RPMI8226 (cell line): Measurements from ENCODE around the gene HECTD1.
"Not testable (repeated sequence)": the region's sequence is repeated elsewhere in the genome, so short reads cannot be mapped to it uniquely, and the experiment has no call there.

Experiments used
- DNase-seq: peaks from one replicate; pipeline ENCODE4 v3.0.0-alpha.2; 2015

The HECTD1 gene

DNA sequence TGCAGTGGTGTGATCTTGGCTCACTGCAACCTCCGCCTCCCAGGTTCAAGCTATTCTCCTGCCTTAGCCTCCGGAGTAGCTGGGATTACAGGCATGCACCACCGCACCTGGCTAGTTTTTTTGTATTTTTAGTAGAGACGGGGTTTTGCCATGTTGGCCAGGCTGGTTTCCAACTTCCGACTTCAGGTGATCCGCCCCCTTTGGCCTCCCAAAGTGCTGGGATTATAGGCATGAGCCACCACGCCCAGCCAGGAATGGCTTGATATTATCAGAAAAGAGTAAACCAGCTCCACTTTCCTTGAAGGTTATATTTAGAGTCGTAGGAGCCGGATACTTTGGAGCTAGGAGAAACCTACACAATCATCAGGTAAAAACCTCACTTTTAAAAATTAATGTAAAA is 121.1 kb downstream of the HECTD1 start:
- DNase-seq = not testable (repeated sequence)

DNA sequence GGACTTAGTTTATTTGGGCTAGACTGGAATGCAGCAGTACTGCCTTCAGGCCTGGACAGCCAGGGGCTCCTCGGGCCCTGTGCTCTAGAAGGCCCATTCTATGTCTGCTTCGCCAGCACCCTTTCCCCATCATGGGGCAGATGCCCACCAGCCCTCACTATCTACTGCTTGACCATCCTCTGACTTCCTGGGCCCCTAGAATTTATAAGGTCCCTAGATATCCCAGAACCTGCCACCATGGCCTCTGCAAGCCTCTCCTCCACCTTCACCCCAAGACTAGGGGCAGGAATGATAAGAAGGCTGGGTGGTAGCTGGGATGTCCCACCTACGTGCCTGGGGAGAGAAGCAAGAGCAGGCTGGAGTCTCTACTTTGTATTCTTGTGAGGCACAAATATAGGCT is 122.6 kb downstream of the HECTD1 start:
- no peak for DNase-seq

DNA sequence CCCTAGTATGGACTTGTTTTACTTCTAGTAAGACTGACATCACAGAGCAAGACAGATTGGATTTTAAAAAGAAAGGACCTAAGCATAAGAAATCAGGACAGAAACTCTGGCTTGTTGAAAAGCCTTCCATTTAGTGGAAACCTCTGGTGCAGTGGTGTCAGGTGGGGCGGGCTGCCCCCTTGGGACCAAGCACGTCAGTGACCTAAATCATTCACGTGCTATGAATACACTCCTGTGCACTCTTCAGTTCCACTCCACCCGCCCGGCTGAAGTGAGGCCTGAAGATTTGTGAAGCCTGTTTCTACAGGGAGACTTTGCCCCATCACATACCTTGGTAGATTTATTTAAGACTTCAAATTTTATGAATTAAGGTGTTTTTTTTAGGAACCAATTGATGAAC is 123.2 kb downstream of the HECTD1 start:
- DNase-seq = no peak

DNA sequence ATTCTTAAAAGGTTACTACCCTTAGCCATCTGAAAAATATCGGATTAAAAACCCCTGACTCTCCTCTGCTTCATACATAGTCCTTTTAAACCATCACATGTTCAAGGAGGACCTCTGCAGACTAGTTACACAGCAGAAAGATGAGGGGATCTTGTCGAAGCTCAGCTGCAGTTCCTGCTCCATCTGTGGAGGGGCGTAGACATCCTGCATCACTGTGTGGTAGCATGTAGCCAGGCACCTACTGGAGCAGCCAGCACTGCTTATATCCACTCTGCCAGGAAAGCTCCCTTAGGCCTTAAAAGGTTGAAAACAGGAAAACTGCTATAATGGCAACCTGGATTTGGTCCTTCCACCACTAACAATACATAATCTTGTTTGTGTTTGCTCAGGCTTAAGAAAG is 123.8 kb downstream of the HECTD1 start:
- no peak for DNase-seq

DNA sequence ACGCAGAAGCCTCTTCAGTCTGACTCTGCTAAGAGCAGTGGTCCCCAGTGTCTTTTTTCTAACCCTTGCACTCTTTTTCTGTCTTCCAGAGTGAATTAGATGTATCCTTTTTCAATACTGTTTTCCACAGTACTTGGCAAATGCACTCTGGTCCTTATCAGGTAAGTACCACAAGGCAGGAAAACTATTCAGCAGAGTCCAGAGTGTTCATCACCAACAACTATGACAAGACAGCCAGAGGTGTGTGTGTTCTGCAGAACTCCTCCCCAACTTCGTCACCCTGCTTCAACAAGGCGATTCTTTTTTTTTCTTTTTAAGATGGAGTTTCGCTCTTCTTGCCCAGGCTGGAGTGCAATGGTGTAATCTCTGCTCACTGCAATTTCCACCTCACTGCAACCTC is 127.1 kb downstream of the HECTD1 start:
- DNase-seq = no peak

DNA sequence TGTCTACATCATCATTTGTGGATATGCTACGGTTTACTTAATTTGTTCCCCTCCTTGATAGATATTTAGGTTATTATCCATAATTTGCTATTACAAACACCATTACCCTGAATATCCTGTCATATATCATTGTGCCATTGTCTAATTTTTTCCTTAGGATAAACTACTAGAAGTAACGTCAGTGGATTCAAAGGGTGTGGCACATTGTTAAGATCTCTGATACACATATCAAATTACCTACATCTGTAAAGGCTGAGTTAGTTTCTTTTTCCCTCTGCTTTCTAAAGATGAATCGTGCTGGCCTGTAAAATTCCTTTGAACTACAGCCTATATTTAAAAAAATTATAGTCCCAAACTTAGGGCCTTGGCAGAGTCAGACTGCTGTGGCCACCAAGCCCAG is 127.5 kb downstream of the HECTD1 start:
- no peak for DNase-seq

DNA sequence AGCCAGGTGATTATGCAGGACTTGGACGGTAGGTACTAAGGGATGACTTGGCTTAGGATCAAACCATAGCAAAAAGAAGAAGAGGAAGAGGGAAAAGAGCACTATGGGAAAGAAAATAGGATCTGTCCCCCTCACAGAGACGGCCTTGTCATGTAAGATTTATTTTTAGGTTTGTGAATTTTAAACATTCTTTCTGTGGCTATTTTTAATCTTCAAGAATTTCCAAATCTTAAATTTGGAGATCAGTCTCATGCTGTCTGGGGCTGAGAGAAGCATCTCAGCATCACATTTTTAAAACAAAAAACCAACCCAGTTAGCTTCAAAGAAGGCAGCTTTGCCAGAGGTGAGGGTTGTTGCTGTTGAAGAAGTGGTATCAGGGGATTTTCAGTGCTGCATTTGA is 128.8 kb downstream of the HECTD1 start:
- DNase-seq = no peak

DNA sequence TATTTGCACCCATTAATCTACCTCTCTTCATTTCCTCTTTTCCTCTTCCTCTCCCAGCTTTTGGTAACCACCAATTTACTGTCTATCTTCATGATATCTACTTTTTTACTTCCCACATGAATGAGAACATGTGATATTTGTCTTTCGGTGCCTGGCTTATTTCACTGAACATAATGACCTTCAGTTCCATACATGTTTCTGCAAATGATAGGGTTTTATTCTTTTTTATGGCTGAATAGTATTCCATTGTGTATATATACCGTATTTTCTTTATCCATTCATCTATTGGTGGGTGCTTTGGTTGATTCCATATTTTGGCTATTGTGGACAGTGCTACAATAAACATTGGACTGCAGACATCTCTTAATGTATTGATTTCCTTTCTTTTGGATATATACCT is 132.4 kb downstream of the HECTD1 start:
- DNase-seq = no peak

DNA sequence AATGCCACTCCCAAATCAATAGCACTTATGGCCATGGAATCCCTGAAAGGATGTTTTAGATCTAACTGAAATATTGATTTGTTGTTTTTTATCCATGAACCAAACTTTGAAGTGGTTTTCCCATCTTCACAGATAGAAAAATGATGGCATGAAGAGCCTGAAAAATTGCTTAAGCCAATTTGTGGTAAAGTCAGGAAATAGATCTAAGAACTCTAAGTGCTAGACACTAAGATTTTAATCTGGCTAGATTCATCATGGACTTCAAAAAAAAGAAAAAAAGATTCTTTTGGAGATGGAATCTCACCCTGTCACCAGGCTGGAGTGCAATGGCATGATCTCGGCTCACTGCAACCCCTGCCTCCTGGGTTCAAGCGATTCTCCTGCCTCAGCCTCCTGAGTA is 136.4 kb downstream of the HECTD1 start:
- no peak for DNase-seq

DNA sequence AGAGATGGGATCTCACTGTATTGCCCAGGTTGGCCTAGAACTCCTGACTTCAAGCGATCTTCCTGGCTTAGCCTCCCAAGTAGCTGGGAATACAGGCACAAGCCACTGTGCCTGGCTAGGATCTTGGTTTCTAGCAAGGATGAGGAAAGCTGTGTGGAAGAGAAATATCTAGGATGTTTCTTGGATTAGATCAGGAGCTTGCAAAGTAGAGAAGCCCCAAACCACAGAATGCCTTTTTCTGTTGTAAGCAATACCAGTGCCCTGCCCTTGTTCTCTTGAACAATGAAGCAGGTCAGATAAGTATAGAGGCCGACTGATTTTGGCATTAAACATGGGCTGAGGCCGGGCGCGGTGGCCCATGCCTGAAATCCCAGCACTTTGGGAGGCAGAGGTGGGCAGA is 137.2 kb downstream of the HECTD1 start:
- no peak for DNase-seq

DNA sequence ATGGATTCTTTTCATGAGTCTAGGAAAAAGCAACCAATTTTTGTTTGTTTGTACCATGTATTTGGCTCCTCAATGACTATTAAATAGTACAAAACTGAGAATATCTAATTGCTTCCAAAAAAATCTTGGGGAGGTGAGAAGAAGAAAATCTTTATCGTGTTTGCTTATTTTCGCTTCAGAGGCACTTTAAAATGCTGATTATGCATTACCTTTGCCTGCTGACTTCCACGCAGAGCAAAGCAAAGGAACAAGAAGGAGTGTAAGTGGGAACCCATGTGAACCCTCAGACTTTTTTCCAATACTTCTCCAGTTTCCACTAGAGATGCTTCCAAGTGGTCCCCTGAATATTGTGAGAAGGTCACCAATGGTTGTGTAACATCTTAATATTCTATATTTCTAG is 138.2 kb downstream of the HECTD1 start:
- DNase-seq = no peak

DNA sequence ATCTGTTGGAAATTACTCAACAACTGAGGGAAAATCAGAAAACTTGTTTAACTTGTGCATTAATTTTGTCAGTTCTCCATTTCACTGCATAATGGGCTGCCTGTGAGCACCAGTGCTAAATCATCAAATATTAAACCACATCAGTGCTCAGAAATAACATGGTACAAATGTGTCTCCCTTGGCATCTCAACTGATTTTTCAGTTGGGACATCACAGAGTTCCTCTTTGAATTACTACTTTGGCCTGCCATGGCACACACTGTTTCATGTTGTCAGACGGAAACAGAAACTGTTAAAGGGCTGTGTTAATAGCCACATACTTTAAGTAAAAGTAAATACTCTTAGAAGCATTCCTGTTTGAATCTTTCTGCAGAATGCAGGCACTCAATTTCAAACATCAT is 139.4 kb downstream of the HECTD1 start:
- DNase-seq = no peak

DNA sequence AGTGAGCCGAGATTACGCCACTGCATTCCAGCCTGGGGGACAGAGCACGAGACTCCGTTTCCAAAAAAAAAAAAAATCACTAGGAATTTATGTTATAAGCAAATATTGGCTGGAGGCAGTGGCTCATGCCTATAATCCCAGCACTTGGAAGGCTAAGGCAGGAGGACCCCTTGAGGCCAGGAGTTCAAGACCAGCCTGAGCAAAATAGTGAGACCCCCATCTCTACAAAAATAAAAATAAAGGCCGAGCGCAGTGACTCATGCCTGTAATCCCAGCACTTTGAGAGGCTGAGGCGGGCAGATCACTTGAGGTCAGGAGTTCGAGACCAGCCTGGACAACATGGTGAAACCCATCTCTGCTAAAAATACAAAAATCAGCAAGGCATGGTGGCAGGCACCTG is 144.7 kb downstream of the HECTD1 start:
- DNase-seq = not testable (repeated sequence)

DNA sequence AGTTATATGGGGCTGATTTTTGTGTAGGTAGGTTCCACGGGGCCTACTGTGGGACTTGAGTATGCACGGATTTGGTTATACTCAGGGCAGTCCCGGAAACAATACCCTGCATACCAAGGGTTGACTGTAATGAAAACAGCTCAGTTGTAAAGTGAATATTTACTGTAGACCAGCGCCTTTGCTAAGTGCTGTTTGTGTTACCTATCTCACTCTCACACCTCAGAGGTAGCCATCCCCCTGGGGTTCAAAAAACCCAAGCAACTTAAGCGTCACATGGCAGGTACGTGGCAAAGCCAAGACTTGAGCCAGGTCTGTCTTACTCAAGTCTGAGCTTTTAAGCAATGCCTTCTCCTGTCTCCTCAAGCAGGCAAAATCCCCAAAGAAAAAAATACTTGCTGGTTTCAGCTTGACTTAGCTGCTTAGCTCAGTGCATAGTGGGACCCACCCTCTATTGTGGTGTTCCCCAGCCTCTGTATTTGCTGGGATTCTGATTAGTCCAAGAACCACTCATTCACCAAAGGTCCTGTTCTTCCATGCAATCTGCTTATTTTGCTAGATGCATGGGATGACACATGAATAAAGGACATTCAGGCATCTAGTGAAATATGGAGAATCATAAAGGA is 147.2 kb downstream of the HECTD1 start:
- no peak for DNase-seq

DNA sequence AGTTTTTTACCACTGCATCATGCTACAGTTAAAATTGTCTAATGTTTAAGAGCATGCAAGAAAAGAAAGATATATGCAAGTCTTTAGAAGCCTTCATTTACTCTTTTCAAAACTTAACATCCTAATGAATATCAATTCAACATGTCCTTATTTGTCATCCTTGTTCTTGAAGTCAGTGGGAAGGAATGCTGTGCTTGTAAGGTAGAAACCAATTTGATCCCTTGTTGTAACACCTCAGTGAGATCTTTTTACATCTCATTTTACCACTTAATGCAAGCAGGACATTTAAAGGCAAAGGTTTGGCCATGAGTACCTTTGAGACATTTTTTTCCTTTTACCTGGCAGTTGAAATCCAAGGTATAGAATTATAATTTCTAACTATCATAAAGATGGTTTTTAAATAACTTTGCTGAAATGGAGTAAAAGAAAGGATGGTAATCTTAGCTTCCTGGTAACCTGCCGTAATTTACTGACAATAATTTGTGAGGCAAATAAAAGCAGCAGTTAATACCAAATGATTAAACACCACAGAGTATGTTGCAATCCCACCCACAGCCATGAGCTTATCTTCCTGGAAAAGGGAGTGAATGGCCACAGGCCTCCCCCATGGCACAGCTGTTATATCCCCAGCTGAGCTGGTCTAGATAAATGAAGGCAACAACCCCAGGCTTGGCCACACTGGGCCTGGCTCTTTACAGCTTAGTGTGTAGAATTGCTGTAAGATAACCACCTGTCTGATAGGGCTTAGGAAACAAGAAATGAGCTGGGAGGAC is 148.3 kb downstream of the HECTD1 start:
- no peak for DNase-seq

DNA sequence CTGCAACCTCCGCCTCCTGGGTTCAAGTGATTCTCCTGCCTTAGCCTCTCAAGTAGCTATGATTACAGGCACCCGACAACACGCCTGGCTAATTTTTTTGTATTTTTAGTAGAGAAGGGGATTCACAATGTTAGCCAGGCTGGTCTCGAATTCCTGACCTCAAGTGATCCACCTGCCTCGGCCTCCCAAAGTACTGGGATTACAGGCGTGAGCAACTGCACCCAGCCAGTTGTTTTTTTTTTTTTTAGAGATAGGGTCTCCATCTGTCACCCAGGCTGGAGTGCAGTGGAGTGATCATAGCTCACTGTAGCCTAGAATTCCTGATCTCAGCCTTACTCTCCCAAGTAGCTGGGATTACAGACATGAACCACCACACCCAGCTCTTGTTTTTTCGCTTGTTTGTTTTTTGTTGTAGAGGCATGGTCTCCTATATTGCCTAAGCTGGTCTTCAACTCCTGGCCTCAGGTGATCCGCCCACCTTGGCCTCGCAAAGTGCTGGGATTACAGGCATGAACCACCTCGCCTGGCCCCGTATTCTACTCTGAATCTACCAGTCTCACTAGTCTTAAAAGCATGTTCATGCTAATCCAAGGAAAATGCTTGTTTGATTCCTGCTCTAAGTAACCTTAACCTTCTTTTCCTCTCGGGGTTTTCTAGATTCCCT is 149.8 kb downstream of the HECTD1 start:
- DNase-seq = no peak

DNA sequence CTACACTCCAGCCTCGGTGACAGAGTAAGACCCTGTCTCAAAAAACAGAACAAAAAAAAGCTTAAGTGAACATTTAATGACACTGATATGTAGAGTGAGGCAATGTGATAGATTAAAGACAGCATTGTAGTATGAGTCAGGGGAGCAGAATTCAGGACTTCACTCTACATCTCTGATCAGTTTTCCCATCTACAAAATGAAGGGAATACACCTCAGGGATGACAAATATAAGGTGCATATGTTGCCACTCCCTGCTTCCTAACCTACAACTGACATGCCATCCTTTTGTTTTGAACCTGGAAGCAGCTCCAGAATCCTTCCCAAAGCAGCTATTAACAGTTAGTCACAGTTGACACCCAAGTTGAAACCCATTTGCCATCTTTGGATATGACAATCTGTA is 150.6 kb downstream of the HECTD1 start:
- no peak for DNase-seq

DNA sequence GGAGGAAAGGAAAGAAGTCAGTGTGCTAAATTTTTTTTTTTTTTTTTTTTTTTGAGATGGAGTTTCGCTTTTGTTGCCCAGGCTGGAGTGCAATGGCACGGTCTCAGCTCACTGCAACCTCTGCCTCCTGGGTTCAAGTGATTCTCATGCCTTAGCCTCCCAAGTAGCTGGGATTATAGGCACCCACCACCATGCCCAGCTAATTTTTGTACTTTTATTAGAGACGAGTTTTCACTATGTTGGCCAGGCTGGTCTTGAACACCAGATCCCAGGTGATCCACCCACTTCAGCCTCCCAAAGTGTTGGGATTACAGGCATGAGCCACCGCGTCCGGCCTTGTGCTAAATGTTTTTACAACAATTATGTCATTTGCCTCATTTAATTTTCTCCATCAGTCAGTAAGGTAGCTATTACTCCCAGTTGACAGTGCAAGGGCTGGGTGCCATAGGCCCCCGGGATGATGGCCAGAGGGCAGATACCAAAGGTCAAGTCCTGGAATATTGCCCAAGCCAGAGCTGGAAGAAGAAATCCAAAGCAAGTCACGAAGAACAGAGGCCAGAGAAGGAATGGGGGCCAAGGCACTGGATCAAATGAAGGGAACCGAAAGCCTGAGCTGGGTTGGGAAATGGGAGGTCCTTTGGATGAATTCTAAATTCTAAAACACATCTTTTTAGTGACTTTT is 154.5 kb downstream of the HECTD1 start:
- not testable (repeated sequence) for DNase-seq

DNA sequence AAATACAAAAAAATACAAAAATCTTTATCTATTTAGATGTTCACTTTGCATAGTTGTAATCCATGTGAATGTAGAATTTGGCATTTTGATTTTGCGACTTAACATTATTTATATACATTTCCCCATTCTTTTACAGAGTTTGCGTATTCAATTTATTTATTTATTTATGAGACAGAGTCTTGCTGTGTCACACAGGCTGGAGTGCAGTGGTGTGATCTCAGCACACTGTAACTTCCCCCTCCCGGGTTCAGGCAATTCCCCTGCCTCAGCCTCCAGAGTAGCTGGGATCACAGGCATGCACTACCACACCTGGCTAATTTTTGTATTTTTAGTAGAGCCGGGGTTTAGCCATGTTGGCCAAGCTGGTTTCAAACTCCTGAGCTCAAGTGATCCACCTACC is 156.1 kb downstream of the HECTD1 start:
- no peak for DNase-seq

DNA sequence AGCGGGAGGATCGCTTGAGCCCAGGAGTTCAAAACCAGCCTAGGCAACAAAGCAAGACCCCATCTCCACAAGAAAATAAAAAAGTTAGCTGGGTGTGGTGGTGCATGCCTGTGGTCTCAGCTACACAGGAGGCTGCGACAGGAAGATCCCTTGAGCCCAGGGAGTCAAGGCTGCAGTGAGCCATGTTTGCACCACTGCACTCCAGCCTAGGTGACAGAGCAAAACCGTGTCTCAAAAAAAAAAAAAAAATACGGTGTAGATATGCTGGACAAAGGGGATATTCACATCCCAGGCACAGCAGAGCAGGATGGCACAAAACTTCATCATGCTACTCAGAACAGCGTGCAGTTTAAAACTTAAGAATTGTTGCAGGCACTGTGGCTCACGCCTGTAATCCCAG is 156.6 kb downstream of the HECTD1 start:
- DNase-seq = no peak
